Measurements from ENCODE around the gene USP6NL. TPM values are rescaled to one million over a fixed set of nuclear protein-coding genes. Genes with fewer than 3 reads are reported as not detected.

The USP6NL gene
- total and polyA plus RNA-seq, 2 of the 8 experiments (the other 6 are each of a cell fraction or from before 2014, with no cell fraction given) = 10.9 to 28.8 TPM

DNA sequence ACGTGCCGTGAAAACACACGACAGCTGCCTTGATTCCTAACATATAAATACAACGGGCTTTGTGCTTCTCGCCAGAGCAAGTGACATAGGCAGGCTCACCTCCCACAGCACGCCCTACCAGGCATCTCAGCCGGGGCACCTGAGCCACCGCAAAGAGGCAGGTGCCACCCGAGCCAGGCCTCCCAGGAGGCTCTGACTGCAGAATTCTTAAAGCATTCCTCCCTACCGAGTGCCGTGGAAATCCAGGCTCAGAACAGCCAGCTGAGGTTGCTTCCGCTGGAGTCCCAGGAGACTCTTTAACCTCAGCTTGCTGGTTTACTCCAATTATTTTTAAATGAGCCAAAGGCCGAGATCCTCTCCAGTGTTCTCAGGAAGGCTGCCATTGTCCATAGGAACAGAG, 206.5 kb downstream of the USP6NL start (continued):
- no peak for TF ChIP-seq TEAD4 (IDR thresholded peaks at IDR 0.05; ENCODE audit: low read depth, low read length)
- no peak for TF ChIP-seq E2F6 (IDR thresholded peaks at IDR 0.05)
- TF ChIP-seq NRF1 (IDR thresholded peaks at IDR 0.05; ENCODE audit: low read depth, low read length) = no peak

Other genes starting within 250 kb of the USP6NL start
- 19.9 and 20.1 TPM in 2 replicates for gene ECHDC3, start 130.7 kb upstream of the USP6NL start, total RNA-seq (2021; fragmentation: NEBNext Ultra II Directional; extraction: Animal tissue kit (Norgen Biotek cat#: 25700))
- 15.6 and 19.1 TPM in 2 replicates for gene ECHDC3, start 130.7 kb upstream of the USP6NL start, polyA plus RNA-seq (2011; rRNA removed)
- gene PROSER2, start 211.7 kb upstream of the USP6NL start, total RNA-seq (2021; fragmentation: NEBNext Ultra II Directional; extraction: Animal tissue kit (Norgen Biotek cat#: 25700)) = 11.6 and 13.7 TPM in 2 replicates
- 3.9 and 6.5 TPM in 2 replicates for gene PROSER2, start 211.7 kb upstream of the USP6NL start, polyA plus RNA-seq (2011; rRNA removed)